GM23248 (cell line): ENCODE measurements around the gene PARD3B.

Experiments used
- EZH2 ChIP-seq: fragments of 200-600 bp; sonication (generic); IDR thresholded peaks from 2 replicates; pipeline ENCODE4 v1.6.1; 2018; ENCODE audit warnings: antibody characterized with exemption, mild to moderate bottlenecking; ENCODE audit not compliant: insufficient read depth, poor library complexity, severe bottlenecking
- EZH2phosphoT487 ChIP-seq: fragments of 200-600 bp; sonication (generic); IDR thresholded peaks from 2 replicates; pipeline ENCODE4 v1.6.1; 2018; ENCODE audit warnings: antibody characterized with exemption, moderate library complexity, mild to moderate bottlenecking, low read depth; ENCODE audit not compliant: insufficient read depth

GRCh38 chr2:205047273-205047839 lies 502.1 kb downstream of the PARD3B start:
- TF ChIP-seq EZH2: no peak
- no peak for TF ChIP-seq EZH2phosphoT487
